NOMO-1 (cell line): ENCODE data around the gene ADSL.

Experiments
- DNase-seq, 2 experiments: peaks; one replicate each; lab custom pipeline; 2025; ENCODE audit not compliant: unreplicated experiment in 2 of 2; lab: John Stamatoyannopoulos, UW

The ADSL gene

GRCh38 chr22:40326905-40327735 lies 19.2 kb upstream of the ADSL start:
- DNase-seq, result no peak

- DNase-seq, result peak in 1 of 2 experiments; percentile 13
Measured at GRCh38 chr22:40328546-40329456, 17.5 kb upstream of the ADSL start.

GRCh38 chr22:40329466-40329865 lies 16.8 kb upstream of the ADSL start:
- no peak for DNase-seq

- DNase-seq, result no peak
Measured at GRCh38 chr22:40330086-40330485, 16.2 kb upstream of the ADSL start.

GRCh38 chr22:40330615-40331014 lies 15.7 kb upstream of the ADSL start:
- no peak for DNase-seq

GRCh38 chr22:40331706-40332105 lies 14.6 kb upstream of the ADSL start:
- no peak for DNase-seq

- DNase-seq, result no peak
Measured at GRCh38 chr22:40332319-40332781, 13.9 kb upstream of the ADSL start.

- no peak for DNase-seq
Measured at GRCh38 chr22:40334060-40334459, 12.2 kb upstream of the ADSL start.

- peak in 1 of 2 experiments; percentile 16 for DNase-seq
Measured at GRCh38 chr22:40334899-40335298, 11.4 kb upstream of the ADSL start.

GRCh38 chr22:40335358-40335757 lies 10.9 kb upstream of the ADSL start:
- peak in 1 of 2 experiments; percentile 18 for DNase-seq

GRCh38 chr22:40340044-40340443 lies 6.3 kb upstream of the ADSL start:
- no peak for DNase-seq

- DNase-seq, result no peak
Measured at GRCh38 chr22:40341604-40342003, 4.7 kb upstream of the ADSL start.

GRCh38 chr22:40342521-40342920 lies 3.8 kb upstream of the ADSL start:
- no peak for DNase-seq

GRCh38 chr22:40345271-40345670 lies 1.0 kb upstream of the ADSL start:
- no peak for DNase-seq

GRCh38 chr22:40345815-40346184 lies 500 bp upstream of the ADSL start:
- DNase-seq, result peak; percentile 44 to 53

GRCh38 chr22:40347300-40347699 lies 1.0 kb downstream of the ADSL start:
- no peak for DNase-seq

- DNase-seq, result peak; percentile 7 to 59
Measured at GRCh38 chr22:40348025-40348658, 1.8 kb downstream of the ADSL start.

- no peak for DNase-seq
Measured at GRCh38 chr22:40352763-40353162, 6.5 kb downstream of the ADSL start.

- DNase-seq, result no peak
Measured at GRCh38 chr22:40361100-40361499, 14.8 kb downstream of the ADSL start.

- DNase-seq, result no peak
Measured at GRCh38 chr22:40363059-40363458, 16.8 kb downstream of the ADSL start.

- DNase-seq, result no peak
Measured at GRCh38 chr22:40364431-40364830, 18.1 kb downstream of the ADSL start.
